NCI-H2029 (cell line): ENCODE results near the gene SLC38A4.
A peak's percentile ranks its signal among the peaks of the same experiment; 100 is the strongest.
"Not testable (repeated sequence)": the region's sequence is repeated elsewhere in the genome, so short reads cannot be mapped to it uniquely, and the experiment has no call there.

Source experiments
- DNase-seq: peaks from one replicate; lab custom pipeline; 2025; lab: John Stamatoyannopoulos, UW

SLC38A4 gene

DNA sequence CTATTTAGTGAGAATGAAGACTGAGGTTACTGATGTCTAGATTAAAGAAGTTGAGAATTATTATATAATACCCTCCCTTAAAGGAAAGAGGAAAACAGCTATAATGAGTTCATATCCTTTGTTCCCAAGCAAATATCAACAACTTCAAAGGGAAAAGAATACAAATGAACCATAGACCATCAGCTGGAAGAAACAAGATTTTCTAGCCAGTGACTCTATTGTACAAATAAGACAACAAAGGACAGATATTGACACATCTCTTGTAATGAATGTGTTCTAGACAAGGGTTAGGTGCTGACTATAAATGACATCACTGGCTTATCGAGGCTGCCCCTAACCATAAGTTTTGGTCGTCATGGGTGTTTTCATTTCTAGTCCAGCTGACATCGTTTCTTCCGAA lies 48.2 kb downstream of the SLC38A4 start:
- DNase-seq = peak; percentile 59

DNA sequence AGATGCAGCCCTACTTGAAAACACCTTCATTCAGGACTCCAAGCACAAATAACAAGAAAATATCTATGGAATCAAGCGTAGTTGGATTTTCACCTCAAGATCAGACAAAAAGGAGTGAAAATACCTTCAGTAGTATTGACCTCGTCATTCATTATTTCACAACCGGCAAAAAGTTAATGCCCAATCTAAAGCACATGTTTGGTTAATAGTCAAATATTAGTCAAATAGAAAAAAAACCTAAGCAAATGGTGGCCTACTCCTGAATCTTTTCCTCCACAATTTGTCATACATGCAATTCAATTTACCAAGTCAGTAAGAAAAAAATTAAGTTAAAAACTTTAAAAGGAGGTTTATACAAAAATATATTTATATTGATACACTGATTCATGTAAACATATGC lies 50.0 kb downstream of the SLC38A4 start:
- DNase-seq = no peak

DNA sequence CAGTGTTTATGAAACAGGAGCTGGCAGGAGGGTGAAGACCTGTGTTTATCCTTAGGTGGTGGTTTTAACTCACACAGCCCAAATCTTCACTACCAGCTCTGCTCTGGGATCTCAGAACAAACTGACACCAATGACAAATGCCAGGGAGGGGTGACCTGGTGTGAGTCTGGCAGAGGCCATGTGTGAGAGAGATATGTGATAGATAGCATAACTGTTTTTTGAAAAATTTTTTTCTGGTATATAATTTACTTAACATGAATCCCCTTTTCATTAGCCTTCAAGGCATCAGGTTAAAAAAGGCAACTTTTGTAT lies 51.5 kb downstream of the SLC38A4 start:
- DNase-seq = no peak

DNA sequence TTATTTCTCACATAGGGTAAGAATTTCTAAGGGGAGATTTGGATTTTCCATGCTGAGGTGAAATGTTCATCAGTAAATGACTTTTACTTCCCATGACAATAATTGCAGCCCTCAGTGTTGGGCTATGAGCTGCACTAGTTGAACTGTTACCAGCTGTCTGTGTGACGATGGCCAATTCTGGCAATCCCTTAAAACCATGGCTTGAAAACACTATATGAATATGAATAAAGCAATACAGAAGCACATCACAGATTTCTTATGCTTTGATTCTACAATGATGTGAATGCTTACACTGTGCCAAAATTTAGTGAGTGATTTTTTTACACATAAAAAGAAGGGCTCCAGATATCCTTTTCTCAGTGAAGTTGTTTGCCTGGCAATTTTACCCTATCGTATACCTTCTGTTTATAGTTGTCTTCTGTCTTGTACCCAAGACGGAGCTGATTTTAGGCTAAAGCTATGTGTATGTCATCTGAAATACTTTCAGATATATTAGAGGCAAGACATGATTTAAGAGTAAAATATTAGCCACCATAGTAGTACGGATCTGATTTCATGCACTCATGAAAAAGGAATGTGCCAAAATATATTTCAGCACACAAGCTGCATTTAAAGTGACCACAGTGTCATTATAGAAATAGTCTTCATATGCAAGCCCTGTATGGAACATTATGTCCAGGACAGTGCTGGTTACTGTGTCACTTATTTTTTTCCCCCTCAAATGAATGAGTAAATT lies 52.0 kb downstream of the SLC38A4 start:
- DNase-seq = no peak

DNA sequence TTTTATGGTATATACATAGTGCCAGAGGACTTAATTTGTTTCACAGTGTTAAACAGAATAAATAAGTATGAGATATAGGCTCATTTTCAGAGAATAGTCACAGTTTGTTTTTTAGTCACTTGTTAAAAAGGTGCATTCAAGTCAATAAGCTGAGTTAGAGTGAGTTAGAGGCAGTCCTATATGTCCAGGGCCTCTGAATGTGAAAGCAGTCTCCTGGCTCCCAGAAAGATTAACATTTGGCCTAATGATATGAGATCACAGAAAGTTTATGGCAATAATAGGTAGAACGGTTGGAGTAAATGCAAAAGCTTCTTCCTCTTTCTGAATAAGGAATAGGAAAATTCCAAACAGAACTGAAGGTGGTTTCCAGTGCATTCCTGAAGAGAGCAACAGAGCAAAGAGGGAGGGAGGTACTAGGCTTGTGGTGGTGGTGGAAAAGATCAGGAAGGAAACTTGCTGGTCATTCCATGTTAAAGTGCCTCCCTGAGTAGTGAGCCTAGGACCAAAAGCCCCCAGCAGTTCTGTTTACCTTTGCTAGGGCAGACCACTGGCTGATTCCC lies 54.4 kb downstream of the SLC38A4 start:
- DNase-seq = no peak

DNA sequence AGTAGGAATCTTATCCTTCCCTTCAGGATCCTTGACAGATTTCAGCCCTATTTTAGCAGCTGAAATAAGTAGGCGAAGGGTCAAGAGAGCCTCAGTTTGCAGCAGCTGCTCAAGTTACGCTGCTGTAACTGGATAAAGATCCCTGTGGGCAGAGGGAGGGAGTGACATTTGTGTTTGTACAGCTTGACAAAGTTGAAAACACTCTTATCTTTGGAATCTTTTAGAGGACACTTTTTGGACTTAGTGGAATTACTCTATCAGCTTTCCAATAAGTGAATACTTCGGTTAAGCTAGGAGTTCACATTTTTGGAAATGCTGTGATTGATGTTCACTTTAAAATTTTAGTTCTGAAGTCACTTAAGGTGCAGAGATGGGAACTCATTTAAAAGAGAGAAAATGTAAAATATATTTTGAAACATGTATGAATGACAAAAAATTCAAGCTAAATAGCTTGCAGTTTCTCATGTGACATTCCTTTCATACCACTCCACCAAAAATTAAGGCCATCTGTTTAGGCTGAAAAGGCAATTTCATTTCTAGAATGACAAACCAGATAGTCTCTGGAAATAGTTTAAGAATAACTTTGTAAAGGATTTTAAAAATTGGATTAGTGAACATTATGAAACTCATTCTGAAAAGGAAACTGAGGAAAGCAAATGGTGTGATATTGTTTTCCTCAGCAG lies 55.2 kb downstream of the SLC38A4 start:
- DNase-seq = peak; percentile 1

DNA sequence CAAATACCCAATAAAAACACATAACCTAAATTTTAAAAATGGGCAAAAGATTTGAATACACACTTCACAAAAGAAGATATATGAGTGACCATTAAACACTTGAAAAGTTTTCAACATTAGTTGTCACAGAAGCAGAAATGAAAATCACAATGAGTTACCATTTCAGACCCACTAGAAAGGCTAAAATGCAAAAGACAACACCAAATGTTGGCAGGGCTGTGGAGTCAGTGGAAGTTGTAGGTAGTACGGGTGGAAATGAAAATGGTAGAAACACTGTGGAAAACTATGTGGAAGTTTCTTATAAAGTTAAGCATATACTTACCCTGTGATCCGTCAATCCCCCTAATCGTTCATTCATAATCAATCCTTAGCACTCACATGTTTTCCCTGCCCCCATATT lies 61.8 kb downstream of the SLC38A4 start:
- no peak for DNase-seq

DNA sequence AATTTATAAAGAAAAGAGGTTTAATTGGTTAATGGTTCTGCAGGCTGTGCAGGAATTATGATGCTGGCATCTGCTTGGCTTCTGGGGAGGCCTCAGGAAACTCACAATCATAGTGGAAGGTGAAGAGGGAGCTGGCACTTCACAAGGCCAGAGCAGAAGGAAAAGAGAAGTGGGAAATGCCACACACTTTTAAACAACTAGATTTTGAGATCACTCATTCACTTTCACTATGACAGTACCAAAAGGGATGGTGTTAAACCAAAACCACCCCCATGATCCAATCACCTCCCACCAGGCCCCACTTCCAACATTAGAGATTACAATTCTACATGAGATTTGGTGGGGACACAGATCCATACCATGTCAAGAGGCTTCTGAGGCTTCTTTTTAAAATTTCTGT lies 62.6 kb downstream of the SLC38A4 start:
- DNase-seq = no peak

DNA sequence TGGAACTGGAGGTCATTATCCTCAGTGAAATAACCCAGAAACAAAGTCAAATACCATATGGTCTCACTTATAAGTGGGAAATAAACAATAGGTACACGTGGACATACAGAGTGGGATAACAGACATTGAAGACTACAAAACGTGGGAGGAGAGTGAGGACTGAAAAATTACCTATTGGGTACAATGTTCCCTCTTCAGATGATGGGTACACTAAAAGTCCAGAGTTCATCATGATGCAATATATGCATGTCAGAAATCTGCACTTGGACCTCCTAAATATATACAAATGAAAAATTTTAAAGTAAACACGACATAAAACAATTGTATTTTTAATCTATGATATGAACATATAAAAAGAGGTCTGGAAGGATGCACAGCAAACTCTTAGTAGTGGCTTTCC lies 71.2 kb downstream of the SLC38A4 start:
- DNase-seq = no peak

DNA sequence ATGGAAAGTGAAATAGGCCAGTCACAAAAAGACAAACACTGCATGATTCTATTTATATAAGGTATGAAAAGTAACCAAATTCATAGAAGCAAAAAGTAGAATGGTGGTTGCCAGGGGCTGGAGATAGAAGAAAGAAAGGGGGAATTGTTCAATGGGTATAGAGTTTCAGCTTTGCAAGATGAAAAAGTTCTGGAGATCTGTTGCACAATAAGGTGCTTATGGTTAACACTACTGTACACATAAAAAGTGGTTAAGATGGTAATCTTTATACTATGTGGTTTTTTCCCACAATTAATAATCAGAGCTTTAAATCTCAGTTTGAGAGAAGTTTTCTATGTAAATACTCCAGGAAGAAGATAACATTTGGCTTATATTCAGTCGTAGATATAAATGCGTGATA lies 73.4 kb downstream of the SLC38A4 start:
- DNase-seq = no peak

DNA sequence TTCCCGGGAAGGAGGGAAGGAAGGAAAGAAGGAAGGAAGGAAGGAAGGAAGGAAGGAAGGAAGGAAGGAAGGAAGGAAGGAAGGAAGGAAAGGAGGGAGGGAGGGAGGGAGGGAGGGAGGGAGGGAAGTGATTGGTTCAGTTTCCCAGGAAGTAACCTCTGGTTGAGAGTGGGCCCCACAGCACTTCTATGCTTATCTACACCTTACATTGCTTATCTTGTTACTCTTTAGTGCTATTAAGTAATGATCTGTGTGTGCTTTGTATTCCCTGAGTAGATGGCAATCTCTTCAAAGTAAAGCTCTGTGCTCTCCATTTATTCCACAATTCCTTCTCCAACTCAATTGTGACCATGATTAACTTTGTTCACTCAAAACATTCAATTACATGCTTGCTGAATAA lies 74.6 kb downstream of the SLC38A4 start:
- no peak for DNase-seq

DNA sequence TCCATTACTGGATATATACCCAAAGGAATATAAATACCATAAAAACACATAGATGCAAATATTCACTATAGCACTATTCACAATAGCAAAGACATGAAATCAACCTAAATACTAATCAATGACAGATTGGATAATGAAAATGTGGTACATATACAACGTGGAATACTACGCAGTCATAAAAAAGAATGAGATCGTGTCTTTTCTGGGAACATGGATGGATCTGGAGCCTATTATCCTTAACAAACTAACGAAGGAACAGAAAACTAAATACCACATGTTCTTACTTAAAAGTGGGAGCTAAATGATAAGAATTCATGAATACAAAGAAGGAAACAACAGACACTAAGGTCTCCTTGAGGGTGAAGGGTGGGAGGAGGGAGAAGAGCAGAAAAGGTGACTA lies 76.5 kb downstream of the SLC38A4 start:
- no peak for DNase-seq

DNA sequence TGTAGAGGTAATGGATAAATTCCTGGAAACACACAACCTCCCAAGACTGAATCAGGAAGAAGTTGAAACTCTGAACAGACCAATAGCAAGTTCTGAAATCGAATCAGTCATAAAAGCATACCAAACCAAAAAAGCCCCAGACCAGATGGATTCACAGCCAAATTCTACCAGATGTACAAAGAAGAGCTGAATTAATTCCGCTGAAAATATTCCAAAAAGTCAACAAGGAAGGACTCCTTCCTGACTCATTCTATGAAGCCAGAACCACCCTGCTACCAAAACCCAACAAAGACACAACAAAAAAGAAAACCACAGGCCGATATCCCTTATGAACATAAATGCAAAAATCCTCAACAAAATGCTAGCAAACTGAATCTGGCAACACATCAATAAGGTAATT lies 81.5 kb downstream of the SLC38A4 start:
- DNase-seq = no peak

DNA sequence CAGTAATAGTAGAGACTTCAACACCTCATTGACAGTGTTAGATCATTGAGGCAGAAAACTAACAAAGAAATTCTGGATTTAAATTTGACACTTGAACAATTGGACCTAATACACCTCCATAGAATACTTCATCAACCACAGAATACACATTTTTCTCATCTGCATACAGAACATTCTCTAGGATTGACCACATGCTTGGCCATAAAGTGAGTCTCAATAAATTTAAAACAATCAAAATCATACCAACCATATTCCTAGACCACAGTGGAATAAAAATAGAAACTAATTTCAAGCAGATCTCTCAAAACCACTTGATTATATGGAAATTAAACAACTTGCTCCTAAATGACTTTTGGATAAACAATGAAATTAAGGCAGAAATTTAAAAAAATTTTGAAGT lies 82.3 kb downstream of the SLC38A4 start:
- no peak for DNase-seq

DNA sequence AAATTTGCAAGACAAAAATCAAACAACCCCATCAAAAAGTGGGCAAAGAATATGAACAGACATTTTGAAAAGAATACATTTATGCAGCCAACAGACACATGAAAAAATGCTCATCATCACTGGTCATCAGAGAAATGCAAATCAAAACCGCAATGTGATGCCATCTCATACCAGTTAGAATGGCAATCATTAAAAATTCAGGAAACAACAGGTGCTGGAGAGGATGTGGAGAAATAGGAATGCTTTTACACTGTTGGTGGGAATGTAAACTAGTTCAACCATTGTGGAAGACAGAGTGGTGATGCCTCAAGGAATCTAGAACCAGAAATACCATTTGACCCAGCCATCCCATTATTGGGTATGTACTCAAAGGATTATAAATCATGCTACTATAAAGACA lies 83.5 kb downstream of the SLC38A4 start:
- not testable (repeated sequence) for DNase-seq

DNA sequence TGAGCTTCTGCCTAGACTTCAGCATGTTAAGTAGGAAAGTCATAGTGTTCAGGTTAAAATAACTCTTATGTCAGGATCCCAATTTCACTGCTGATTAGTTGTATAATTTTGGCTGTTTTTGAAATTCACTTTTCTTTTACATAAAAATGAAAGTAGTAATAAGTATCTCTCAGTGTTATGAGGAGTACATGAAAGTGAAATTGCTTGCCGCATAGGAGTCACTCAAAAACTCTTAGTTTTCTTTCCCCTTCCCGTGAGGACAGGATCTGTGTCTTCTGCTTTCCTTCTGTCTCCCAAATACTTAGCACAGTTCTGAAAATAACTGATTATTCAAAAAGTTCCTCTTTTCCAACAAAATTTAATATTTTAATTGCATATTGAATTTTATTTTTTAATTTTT lies 100.5 kb downstream of the SLC38A4 start:
- no peak for DNase-seq

DNA sequence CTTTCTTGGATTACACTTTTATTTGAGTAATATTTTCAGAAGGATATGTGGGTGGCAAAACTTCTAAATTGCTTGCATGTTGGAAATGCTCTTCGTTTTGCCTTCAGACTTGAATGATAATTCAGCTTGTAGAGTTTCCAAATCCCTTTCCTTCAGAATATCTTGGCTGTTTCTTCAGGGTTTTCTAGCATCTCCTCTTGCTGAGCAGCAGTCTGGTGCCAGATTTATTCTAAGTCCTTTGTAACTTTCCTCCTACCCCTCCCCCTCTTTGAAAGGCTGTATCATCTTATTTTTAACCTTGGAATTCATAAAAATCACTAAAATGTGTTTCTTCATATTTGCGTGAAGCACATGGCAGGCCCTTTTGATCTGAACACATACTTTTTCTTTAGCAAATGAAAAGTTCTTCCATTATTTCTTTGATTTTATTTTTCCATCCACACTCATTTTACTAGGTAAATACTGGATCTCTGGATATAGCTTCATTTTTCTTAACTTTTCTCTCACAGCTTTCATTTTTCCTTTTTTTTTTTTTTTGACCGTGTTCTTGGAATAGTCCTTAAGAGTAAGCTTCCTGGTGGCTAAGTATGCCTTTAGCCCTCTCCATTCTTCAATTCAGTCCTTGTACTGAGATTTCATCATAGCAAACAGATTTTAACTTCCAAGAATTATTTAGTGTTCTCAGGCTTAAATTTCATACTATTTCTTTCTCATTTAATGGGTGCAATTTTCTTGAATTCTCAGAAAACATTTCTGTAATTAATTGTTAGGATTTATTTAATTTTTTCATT lies 102.0 kb downstream of the SLC38A4 start:
- no peak for DNase-seq

DNA sequence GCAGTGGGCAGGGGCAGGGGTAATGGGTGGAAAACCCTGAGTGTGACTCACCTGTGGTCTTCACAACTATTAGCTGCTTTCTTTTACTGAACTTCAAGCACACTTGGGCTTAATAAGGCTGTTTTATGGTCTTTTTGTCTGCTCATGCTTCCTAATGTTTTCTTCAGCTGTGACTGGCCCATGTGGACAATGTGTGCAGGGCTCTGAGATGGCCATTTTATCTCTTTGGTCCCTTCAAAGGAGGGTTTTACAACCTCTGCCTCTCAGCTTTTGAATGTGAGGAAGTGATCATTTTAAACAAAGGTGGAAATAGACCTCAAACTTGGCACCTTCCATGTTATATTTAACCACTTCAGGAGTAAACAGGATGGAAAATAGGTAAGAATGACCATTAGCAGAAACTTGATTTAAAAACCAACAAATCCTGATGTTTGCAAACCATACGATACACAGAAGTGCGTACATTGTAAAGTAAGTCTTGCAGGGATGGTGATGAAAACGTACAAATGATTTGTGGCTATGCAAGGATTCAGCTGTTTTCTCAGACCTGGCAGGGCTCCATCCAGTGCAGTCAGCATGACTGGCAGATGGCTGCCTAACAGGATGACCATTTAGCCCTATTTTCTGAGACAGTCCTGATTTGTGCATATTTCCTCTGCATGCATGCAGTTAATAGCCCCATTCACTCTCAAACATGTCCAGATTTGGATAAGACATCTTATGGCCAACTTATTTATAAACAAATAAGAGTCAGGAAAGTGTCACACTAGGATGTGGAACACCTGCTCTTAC lies 103.2 kb downstream of the SLC38A4 start:
- no peak for DNase-seq

DNA sequence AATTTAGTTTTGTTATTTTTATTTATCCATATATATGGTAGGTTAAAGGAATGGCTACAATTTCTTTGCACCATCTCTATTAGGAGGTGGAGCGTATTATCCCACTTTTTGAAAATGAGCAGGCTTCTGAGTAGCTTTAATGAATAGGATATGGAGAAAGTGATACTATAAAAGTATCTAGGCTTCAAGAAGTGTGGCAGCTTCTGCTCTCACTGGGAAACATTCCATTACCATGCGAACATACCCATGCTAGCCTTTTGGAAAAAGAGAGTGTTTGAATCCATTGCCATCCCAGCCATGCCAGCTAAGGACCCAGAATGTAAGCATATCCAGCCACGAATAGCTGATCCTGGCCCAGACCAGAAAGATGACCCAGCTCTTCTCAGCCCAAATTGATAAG lies 107.3 kb downstream of the SLC38A4 start:
- no peak for DNase-seq

DNA sequence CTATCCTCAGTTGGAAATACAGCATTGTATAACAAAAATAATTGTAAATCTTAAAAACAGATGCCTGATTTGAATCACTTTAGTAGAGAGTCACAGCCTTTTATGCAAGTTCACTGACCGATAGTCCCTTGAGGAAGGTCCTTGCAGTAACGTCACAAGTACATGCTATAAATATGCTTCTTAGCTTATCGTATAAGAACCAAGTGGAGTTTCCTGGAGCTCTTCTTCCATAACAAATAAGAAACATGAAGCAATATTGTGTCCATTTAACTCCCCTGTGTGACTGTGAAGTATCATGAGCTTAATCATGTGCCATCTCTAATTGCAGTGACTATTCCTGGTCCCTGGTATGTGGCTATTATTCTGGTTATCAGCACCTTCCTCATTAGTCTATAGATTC lies 107.9 kb downstream of the SLC38A4 start:
- DNase-seq = no peak

DNA sequence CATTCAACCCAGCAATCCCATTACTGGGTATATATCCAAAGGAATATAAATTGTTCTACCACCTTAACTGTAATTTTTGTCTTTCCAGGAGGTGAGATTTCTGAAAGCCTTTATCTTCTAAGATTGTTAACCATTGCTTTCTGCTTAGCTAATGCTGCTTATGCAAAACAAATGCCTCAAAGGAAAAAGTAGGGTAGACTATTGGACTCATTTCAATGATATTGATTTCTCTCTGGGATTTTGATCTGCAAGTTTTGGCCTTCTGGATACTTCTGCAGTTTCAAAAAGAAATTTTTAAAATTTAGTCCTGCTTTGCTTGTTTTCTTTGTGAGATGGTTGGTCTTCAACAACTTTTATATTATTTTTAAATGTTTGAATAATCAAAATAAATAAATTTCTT lies 108.6 kb downstream of the SLC38A4 start:
- no peak for DNase-seq
